Diencephalon (tissue), 1 donor: Measurements from ENCODE around the gene GTPBP1. TPM values are rescaled to one million over a fixed set of nuclear protein-coding genes. Genes with fewer than 3 reads are reported as not detected.

Experiments
- small RNA-seq: library from RNA; depleted of rRNA; stranded (forward); fragments of <200 nt; gene quantifications from one replicate; pipeline ENCODE3, GENCODE V24; 2014
- total RNA-seq: library from RNA; depleted of rRNA; stranded (reverse); fragments of >200 nt; gene quantifications from one replicate; pipeline ENCODE4 v1.2.3, GENCODE V29; 2014

The GTPBP1 gene
- 36.2 TPM for total RNA-seq

DNA sequence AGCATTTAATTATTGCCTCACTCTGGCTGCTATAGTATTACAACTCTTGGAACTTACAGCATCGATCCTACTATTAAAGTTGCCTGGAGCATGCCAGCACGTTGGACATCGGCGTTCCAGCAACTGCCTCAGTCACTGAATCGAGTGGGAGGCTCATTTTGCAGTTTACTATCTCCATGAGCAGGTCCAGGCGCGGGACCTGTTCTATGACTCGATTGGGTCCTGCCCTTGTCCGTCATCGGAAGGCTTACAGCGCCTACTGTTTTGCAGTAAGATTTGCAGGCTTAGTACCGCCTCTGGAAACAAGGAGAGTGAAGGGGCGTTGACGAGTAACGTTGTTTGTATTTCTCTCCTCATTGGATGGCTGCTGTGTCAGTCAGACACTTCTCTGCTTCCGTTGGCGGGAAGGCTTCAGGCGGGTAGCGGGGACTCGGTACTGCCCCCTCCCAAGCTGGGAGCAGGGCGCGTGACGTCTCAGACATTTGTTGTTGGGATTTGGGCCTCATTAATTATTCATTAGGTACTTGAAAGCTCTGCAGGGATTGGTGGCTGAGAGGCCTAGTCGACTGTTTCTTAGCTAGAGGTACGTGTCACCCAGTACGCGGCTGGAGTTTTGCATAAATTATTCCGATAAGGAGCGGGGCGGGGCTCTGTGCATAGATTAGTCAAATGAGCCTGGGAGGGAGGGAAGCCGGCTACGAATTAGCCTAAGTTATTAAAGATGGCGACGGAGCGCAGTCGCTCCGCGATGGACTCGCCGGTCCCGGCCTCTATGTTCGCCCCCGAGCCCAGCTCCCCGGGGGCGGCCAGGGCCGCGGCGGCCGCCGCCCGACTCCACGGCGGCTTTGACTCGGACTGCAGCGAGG lies at the start of gene GTPBP1:
Gene GTPBP1 (plus strand): TSS at position 710 of the 866 bp plus-strand sequence. CDS start 12 bp downstream, at position 722.

DNA sequence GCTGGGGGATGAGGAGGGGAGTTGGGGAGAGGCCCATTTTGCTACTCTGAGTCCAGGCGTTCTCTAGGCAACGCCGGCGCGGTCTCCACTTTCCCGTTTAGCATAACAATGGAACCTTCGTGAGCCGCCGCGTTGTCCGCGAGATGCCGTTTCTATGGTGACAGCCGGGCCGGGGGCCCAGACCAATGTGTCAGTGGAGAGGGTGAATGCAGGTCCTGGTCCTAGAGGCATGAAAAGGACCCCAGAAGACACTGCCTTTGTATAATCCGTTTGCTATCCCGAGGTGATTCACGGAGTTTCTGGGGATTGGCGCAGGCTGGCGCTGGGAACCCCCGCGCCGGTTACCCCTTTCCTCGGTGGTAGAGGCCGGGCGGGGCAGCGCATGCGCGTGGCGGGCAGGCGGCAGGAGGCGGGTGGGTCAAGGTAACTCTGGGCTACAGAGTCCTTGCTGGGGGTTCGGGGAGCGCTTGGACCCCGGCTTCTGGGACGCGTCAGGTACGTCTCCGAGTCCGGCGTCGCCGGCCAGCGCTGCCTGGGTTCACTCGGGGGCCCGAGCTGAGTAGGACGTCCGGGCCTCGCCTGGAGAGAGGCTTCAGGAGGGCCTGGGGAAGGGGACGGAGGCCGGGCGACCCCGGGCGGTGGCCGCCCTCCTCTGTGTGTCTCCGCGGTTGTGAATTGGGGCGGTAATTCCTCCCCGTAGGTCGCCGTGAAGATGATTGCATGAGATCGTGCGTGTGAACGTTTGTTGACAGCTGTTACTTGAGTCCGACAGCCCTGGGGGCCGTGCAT lies 49.3 kb upstream of the GTPBP1 start, which contains the start of the genes CBY1 and FAM227A:
Gene CBY1 (plus strand): TSS at position 383 of the 789 bp plus-strand sequence. CDS start 11,417 bp downstream, outside the sequence.
Gene FAM227A (minus strand): TSS at position 137 of the 789 bp plus-strand sequence. CDS start 6,224 bp downstream, outside the sequence.

DNA sequence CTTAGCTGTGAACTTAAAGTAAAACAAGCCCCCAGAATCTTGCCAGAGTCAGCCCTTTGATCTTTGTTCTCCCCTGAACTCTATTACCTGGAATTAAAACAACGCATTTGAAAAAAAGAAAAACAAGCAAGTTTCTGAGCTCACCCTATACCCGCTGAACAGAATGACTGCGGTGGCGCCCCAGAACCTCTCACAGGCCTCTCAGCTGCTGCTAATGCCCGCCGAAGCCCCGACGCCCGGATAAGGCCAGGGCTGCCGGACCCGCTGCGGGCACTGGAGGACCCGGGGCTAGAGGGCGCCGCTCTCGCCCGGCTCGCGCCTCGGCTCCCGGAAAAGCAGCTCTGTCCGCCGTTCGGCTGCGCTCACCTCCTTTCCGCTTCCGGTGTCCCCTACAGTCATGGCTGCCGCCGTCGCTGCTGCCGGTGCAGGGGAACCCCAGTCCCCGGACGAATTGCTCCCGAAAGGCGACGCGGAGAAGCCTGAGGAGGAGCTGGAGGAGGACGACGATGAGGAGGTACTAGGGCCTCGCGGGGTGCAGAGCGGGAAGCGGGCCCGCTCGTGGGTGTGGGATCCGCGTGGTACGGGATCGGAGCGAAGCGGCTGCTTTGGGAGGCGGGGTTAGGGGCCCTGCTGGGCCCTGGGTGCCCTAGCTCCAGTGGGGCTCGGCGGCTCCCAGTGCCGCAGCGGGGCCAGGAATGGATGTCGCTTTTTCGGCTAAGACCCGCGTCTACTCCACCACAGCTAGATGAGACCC lies 24.0 kb upstream of the GTPBP1 start, which contains the start of gene TOMM22:
Gene TOMM22 (plus strand): TSS at position 376 of the 754 bp plus-strand sequence. CDS start 22 bp downstream, at position 398.

DNA sequence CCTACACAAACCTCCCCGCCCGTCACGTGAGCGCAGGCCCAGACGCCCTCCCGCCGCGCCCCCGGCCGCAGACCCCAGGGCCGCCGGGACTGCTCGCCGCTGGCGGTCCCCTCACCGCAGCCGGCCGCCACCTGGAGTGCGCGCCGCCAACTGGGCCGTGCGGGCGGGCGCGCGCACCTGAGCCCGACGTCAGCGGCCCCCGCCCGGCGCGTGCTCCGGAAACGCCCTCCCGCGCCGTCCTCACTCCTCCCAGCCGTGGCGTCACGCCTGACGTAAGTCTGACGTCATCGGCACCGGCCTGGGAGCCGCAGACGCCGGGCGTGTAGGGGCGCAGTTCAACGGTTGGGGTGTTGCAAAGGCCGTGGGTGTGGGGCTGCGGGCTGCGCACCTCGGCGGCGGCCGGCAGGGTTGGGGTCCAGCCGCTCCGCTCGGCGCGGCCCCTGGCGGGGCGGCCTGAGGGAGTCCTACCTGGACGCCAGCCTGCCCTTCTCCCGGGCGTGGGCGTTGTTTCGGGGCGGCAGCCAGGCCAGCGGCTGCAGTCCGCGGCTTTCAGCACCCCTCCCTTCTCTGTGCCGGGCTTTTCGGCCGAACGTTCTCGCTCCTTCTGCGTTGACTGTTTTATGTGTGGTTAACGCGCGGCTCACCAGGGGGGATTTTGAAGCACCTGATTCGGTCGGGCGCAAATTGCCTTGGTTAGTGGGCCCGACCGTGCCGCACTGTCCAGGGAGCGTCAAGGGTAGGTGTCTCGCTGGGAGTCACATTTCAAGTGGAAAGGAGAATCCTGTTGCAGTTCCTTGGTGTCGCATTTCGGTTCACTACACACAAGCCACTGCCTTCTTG lies 4.7 kb upstream of the GTPBP1 start, which contains the start of gene JOSD1:
Gene JOSD1 (minus strand): TSS at position 155 of the 840 bp plus-strand sequence. CDS start 956 bp downstream, outside the sequence.

DNA sequence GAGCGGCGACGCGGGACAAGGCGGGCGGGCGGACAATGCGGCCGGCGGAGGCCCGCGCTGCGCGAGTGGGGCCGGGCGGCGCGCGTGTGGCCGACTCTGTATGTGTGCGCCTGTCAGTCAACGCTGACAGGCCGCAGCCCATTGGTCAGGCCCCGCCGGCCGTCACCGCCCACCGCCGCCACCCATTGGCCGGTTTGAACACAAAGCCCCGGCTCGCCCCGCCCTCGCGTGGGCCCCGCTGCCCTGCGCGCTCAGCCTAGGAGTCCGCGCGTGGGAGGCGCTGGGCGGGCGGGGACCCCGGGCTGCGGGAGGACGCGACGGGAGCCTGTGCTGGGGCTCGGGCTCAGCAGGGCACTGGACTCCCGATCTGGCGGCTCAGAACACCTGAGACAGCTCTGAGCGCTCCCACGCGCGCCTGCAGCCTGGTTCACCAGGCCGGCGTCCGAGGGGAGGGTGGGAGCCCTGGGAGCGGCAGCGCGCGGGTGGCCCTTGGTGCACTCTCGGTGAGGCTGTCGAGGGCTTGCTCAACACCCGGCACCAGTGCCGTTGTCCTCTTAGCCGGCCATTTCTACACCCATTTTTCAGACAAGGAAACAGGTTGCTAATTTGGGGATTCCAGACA lies 50.3 kb downstream of the GTPBP1 start, which contains the start of gene SUN2:
Gene SUN2 (minus strand): TSS at position 88 of the 622 bp plus-strand sequence. CDS start 3,370 bp downstream, outside the sequence.

Small RNAs within 50 kb of the gene (small RNA-seq; reads per million reads assigned to genes)
- not detected for gene AL021707.8

Other genes with a start within 250 kb of the GTPBP1 start
- gene KDELR3, start 237.8 kb upstream of the GTPBP1 start, total RNA-seq: 1.2 TPM
- 510 TPM for gene DDX17, start 199.6 kb upstream of the GTPBP1 start, total RNA-seq
- gene DMC1, start 135.8 kb upstream of the GTPBP1 start, total RNA-seq: 7.6 TPM
- 9.2 TPM for gene FAM227A, start 49.6 kb upstream of the GTPBP1 start, total RNA-seq
- gene CBY1, start 49.3 kb upstream of the GTPBP1 start, total RNA-seq: 23.8 TPM
- 44.3 TPM for gene TOMM22, start 24.0 kb upstream of the GTPBP1 start, total RNA-seq
- 44.8 TPM for gene JOSD1, start 5.0 kb upstream of the GTPBP1 start, total RNA-seq
- gene SUN2, start 50.1 kb downstream of the GTPBP1 start, total RNA-seq: 52.6 TPM
- 16.1 TPM for gene DNAL4, start 88.2 kb downstream of the GTPBP1 start, total RNA-seq
- 64.6 TPM for gene NPTXR, start 138.1 kb downstream of the GTPBP1 start, total RNA-seq
- 65.3 TPM for gene CBX6, start 166.3 kb downstream of the GTPBP1 start, total RNA-seq